Thyroid gland (tissue), 4 donors: Measurements from ENCODE around the gene COL7A1.

Experiments used
- CTCF ChIP-seq, 6 experiments: fragments of 200-600 bp in 3 of 6; fragments of 450-650 bp in 3 of 6; sonication (generic) in 3 of 6; IDR thresholded peaks; one replicate each; pipeline ENCODE4 v1.5.1; 2016 to 2019; ENCODE audit warnings: antibody characterized with exemption in 6 of 6, mild to moderate bottlenecking in 2 of 6, inconsistent platforms in 1 of 6, moderate library complexity in 1 of 6
- POLR2A ChIP-seq, 2 donors: fragments of 450-650 bp; IDR thresholded peaks; one replicate each; pipeline ENCODE4 v1.6.1; 2017; ENCODE audit warnings: antibody characterized with exemption in 2 of 2, mild to moderate bottlenecking in 2 of 2, moderate library complexity in 1 of 2

- TF ChIP-seq CTCF (IDR thresholded peaks at IDR 0.05) (no peak), POLR2A (IDR thresholded peaks at IDR 0.05) (no peak)
Measured at GRCh38 chr3:48538451-48538850, 56.7 kb downstream of the COL7A1 start.
